Endothelial cell of umbilical vein (primary cell): ENCODE measurements around the gene FAM216A. TPM values are rescaled to one million over a fixed set of nuclear protein-coding genes. Genes with fewer than 3 reads are reported as not detected.

Source experiments
- BruUV-seq: library from RNA; stranded (reverse); fragments of 400-500 nt; replicated peaks from 2 replicates; lab custom pipeline; 2021; lab: Mats Ljungman, UMichigan
- CTCF ChIA-PET: fragments of 300-600, 350-600 bp; sonication (Branson Sonifier 250); formaldehyde crosslinking; loops from one replicate; lab custom pipeline; 2021; ENCODE audit warnings: antibody characterized with exemption, inconsistent platforms; lab: Charles Lee
- POLR2A ChIA-PET: fragments of 300-600, 350-600 bp; sonication (Branson Sonifier 250); formaldehyde crosslinking; loops from one replicate; lab custom pipeline; 2021; ENCODE audit warnings: antibody characterized with exemption, inconsistent platforms; lab: Charles Lee
- DNase-seq: peaks from one replicate; pipeline ENCODE4 v3.0.0-alpha.2; 2011; ENCODE audit warnings: low read depth, low spot score
- FAIRE-seq: peaks from 2 replicates; lab custom pipeline; 2011; peaks lifted over from hg19 to GRCh38; lab: Jason Lieb, UNC
- H2AFZ ChIP-seq: 2 replicates; pipeline ENCODE4 v1.6.0; 2012; ENCODE audit warnings: low read depth, low read length, control low read depth, inconsistent platforms
- H3K27ac ChIP-seq: 2 replicates; pipeline ENCODE4 v1.5.1; 2011; ENCODE audit warnings: low read depth, mild to moderate bottlenecking, control low read depth, low read length, moderate library complexity; ENCODE audit not compliant: insufficient read depth
- H3K27me3 ChIP-seq, 2 experiments: 2 replicates each; pipeline versions ENCODE4 v1.6.0 to v1.6.1; 2011; ENCODE audit warnings: low read length in 2 of 2, mixed read lengths in 1 of 2; ENCODE audit not compliant: control insufficient read depth in 2 of 2, insufficient read depth in 2 of 2
- H3K36me3 ChIP-seq, 2 experiments: 2 replicates in 1 of 2; 3 replicates in 1 of 2; pipeline ENCODE4 v1.5.1; 2011; ENCODE audit warnings: low read length in 2 of 2, mild to moderate bottlenecking in 1 of 2, moderate library complexity in 1 of 2; ENCODE audit not compliant: control insufficient read depth in 2 of 2, insufficient read depth in 2 of 2; ENCODE audit errors: extremely low read depth in 1 of 2
- H3K4me1 ChIP-seq: 3 replicates; pipeline ENCODE4 v1.5.1; 2011; ENCODE audit warnings: mild to moderate bottlenecking, low read length; ENCODE audit not compliant: control insufficient read depth, insufficient read depth; ENCODE audit errors: extremely low read depth
- H3K4me2 ChIP-seq: 2 replicates; pipeline ENCODE4 v1.6.1; 2011; ENCODE audit warnings: low read length, control low read depth, mixed read lengths; ENCODE audit not compliant: insufficient read depth
- H3K4me3 ChIP-seq, 3 experiments: fragments of 200-600 bp in 1 of 3; sonication (generic), shearing (Covaris generic) in 1 of 3; replicated peaks in 1 of 3; 2 replicates each; pipeline ENCODE4 v1.5.1; 2011 to 2016; ENCODE audit warnings: control low read depth in 3 of 3, low read length in 3 of 3, mild to moderate bottlenecking in 2 of 3, inconsistent platforms in 1 of 3, low read depth in 1 of 3, moderate library complexity in 1 of 3; ENCODE audit not compliant: insufficient read depth in 1 of 3
- H3K79me2 ChIP-seq: 2 replicates; pipeline ENCODE4 v1.6.0; 2012; ENCODE audit warnings: low read length, inconsistent platforms; ENCODE audit not compliant: control insufficient read depth, insufficient read depth
- H3K9ac ChIP-seq: replicated peaks from 2 replicates; pipeline ENCODE3; 2011; ENCODE audit warnings: low read length, control low read depth; ENCODE audit not compliant: insufficient read depth; ENCODE audit errors: extremely low read depth
- H3K9me1 ChIP-seq: replicated peaks from 3 replicates; pipeline ENCODE4 v1.6.0; 2011; ENCODE audit warnings: mild to moderate bottlenecking, low read length; ENCODE audit not compliant: control insufficient read depth, insufficient read depth; ENCODE audit errors: extremely low read depth
- H3K9me3 ChIP-seq: replicated peaks from 2 replicates; pipeline ENCODE4 v1.5.1; 2012; ENCODE audit warnings: low read length, inconsistent platforms; ENCODE audit not compliant: control insufficient read depth, insufficient read depth
- H4K20me1 ChIP-seq: replicated peaks from 2 replicates; pipeline ENCODE3; 2011; ENCODE audit warnings: mild to moderate bottlenecking, low read length; ENCODE audit not compliant: control insufficient read depth, insufficient read depth; ENCODE audit errors: extremely low read depth
- CTCF ChIP-seq, 2 donors: IDR thresholded peaks; 1 replicate in 1 of 2; 2 replicates in 1 of 2; pipeline ENCODE4 v1.5.1; 2011; ENCODE audit warnings: low read length in 2 of 2, mild to moderate bottlenecking in 2 of 2, moderate library complexity in 2 of 2, control low read depth in 1 of 2, inconsistent platforms in 1 of 2, low read depth in 1 of 2; ENCODE audit not compliant: insufficient read depth in 1 of 2; ENCODE audit errors: extremely low read depth in 1 of 2
- EZH2 ChIP-seq: IDR thresholded peaks from 2 replicates; pipeline ENCODE4 v1.6.1; 2012; ENCODE audit warnings: borderline replicate concordance, low read depth, mild to moderate bottlenecking, moderate library complexity, low read length, inconsistent platforms; ENCODE audit not compliant: severe bottlenecking
- FOS ChIP-seq: IDR thresholded peaks from 2 replicates; pipeline ENCODE4 v1.6.1; 2011; ENCODE audit warnings: mild to moderate bottlenecking, low read length, moderate library complexity, borderline replicate concordance; ENCODE audit not compliant: insufficient read depth
- JUN ChIP-seq: IDR thresholded peaks from 2 replicates; pipeline ENCODE4 v1.6.1; 2011; ENCODE audit warnings: borderline replicate concordance, low read depth; ENCODE audit not compliant: insufficient read length, insufficient read depth
- MAX ChIP-seq: IDR thresholded peaks from 2 replicates; pipeline ENCODE4 v1.6.1; 2011; ENCODE audit not compliant: insufficient read depth, insufficient read length
- POLR2A ChIP-seq: IDR thresholded peaks from 2 replicates; pipeline ENCODE4 v1.6.1; 2012; ENCODE audit warnings: low read depth, mild to moderate bottlenecking, control low read depth, low read length
- POLR2AphosphoS5 ChIP-seq: IDR thresholded peaks from 2 replicates; pipeline ENCODE4 v1.6.1; 2012; ENCODE audit warnings: low read depth, mild to moderate bottlenecking, control low read depth, low read length, moderate library complexity; ENCODE audit not compliant: insufficient read depth
- dilution Hi-C: fragments of 300-500 bp; cut with MboI; formaldehyde crosslinking; loops from one replicate; pipeline ENCODE4 v1.15.0; 2019; ENCODE audit warnings: low sequenced_read_pairs; ENCODE audit not compliant: extremely low pct_ligation_motif_present
- intact Hi-C: fragments of 100-400 bp; cut with micrococcal nuclease; formaldehyde crosslinking; loops from one replicate; pipeline ENCODE4 v1.10.0; 2022
- polyA plus RNA-seq, 4 experiments: library from polyadenylated mRNA; depleted of rRNA in 3 of 4; stranded (reverse) in 3 of 4; unstranded in 1 of 4; fragments of >200 nt; gene quantifications; 2 replicates each; pipeline versions ENCODE4 v1.2.1 to v1.2.3, GENCODE V29; 2011 to 2012; ENCODE audit warnings: missing spikeins in 1 of 4
- total RNA-seq: library from RNA; stranded (reverse); gene quantifications from 2 replicates; pipeline ENCODE4 v1.2.3, GENCODE V29; 2021

The FAM216A gene
- total and polyA plus RNA-seq, 2 donors (not counting 3 experiments of a cell fraction or from before 2014, with no cell fraction given) = 11.6 to 11.7 TPM

- Histone ChIP-seq H3K27me3 (no peaks in the 10 kb centered on the region), H3K27ac (no peak overlapping the region), H3K9ac (no peak overlapping the region), H3K4me3 (no peak overlapping the region), H3K4me2 (no peak overlapping the region), H2AFZ (no peak overlapping the region), H4K20me1 (no peaks in the 10 kb centered on the region), H3K9me3 (no peaks in the 10 kb centered on the region), H3K36me3 (peaks cover 7 to 9% of the 10 kb centered on the region in 2 experiments), H3K9me1 (no peaks in the 10 kb centered on the region), H3K4me1 (peaks cover 9% of the 10 kb centered on the region), H3K79me2 (peaks cover 11% of the 10 kb centered on the region)
- CTCF ChIA-PET = no interaction called here
- no peak for TF ChIP-seq MAX
- TF ChIP-seq JUN = no peak
- no peak for TF ChIP-seq POLR2A
- TF ChIP-seq FOS = no peak
- TF ChIP-seq EZH2 = no peak
- TF ChIP-seq POLR2AphosphoS5 = no peak
- TF ChIP-seq CTCF (IDR thresholded peaks at IDR 0.05; ENCODE audit: extremely low read depth in 1 of 2, insufficient read depth in 1 of 2, low read depth in 1 of 2, low read length in 2 of 2) = no peak
- intact Hi-C loops = no loop called here
- DNase-seq = no peak
- POLR2A ChIA-PET = no interaction called here
- BruUV-seq = no TSS peak
- FAIRE-seq = peak; percentile 18
- dilution Hi-C loops = no loop called here
Observed at GRCh38 chr12:110534811-110535210, 66.2 kb downstream of the FAM216A start.
